SK-N-SH (cell line): ENCODE data around the gene NAV2. TPM values are rescaled to one million over a fixed set of nuclear protein-coding genes. Genes with fewer than 3 reads are reported as not detected.

ENCODE experiments used
- CTCF ChIA-PET: fragments of 300-600, 350-600 bp; formaldehyde crosslinking; extraction: SDS; loops from one replicate; lab custom pipeline; 2021; lab: Yijun Ruan, JAX
- POLR2A ChIA-PET: fragments of 350-600 bp; sonication (Branson Sonifier 250); formaldehyde crosslinking; extraction: SDS; loops from one replicate; lab custom pipeline; 2020; ENCODE audit warnings: antibody characterized with exemption, inconsistent platforms; lab: Yijun Ruan, JAX
- DNase-seq: peaks from one replicate; pipeline ENCODE4 v3.0.0; 2012
- H2AFZ ChIP-seq: fragments of 200-600 bp; sonication (generic); 2 replicates; pipeline ENCODE4 v1.8.1; 2016; ENCODE audit warnings: antibody characterized with exemption, mild to moderate bottlenecking, low read depth
- H3F3A ChIP-seq: fragments of 200-600 bp; sonication (generic); replicated peaks from 2 replicates; pipeline ENCODE3; 2016; ENCODE audit warnings: antibody characterized with exemption, mild to moderate bottlenecking; ENCODE audit not compliant: insufficient read depth
- H3K27ac ChIP-seq, 2 experiments: fragments of 200-500 bp in 1 of 2; fragments of 200-600 bp in 1 of 2; sonication (Bioruptor generic) in 1 of 2; sonication (generic), shearing (Covaris generic) in 1 of 2; 2 replicates each; pipeline versions ENCODE4 v1.5.1 to v1.6.1; 2014 to 2016; ENCODE audit warnings: low read depth in 2 of 2, inconsistent platforms in 1 of 2, low read length in 1 of 2, mild to moderate bottlenecking in 1 of 2, mixed read lengths in 1 of 2
- H3K27me3 ChIP-seq: fragments of 200-600 bp; sonication (generic), shearing (Covaris generic); 2 replicates; pipeline ENCODE4 v1.6.1; 2016; ENCODE audit warnings: mixed run types; ENCODE audit not compliant: insufficient read depth
- H3K36me3 ChIP-seq, 2 experiments: fragments of 200-500 bp in 1 of 2; fragments of 200-600 bp in 1 of 2; sonication (Bioruptor generic) in 1 of 2; sonication (generic) in 1 of 2; replicated peaks in 1 of 2; 2 replicates each; pipeline versions ENCODE3 to v1.5.1; 2014 to 2016; ENCODE audit warnings: low read length in 1 of 2, mild to moderate bottlenecking in 1 of 2; ENCODE audit not compliant: insufficient read depth in 2 of 2, control insufficient read depth in 1 of 2
- H3K4me1 ChIP-seq, 2 experiments: fragments of 200-500 bp in 1 of 2; fragments of 200-600 bp in 1 of 2; sonication (Bioruptor generic) in 1 of 2; sonication (generic), shearing (Covaris generic) in 1 of 2; 2 replicates each; pipeline versions ENCODE4 v1.5.1 to v1.6.1; 2014 to 2016; ENCODE audit warnings: low read depth in 1 of 2, low read length in 1 of 2, mixed run types in 1 of 2; ENCODE audit not compliant: insufficient read depth in 2 of 2, control insufficient read depth in 1 of 2
- H3K4me2 ChIP-seq: fragments of 200-600 bp; sonication (generic), shearing (Covaris generic); 2 replicates; pipeline ENCODE4 v1.6.1; 2017; ENCODE audit warnings: mixed run types
- H3K4me3 ChIP-seq, 2 experiments: fragments of 200-500 bp in 1 of 2; fragments of 200-600 bp in 1 of 2; sonication (Bioruptor generic) in 1 of 2; sonication (generic), shearing (Covaris generic) in 1 of 2; 2 replicates each; pipeline versions ENCODE4 v1.5.1 to v1.8.1; 2014 to 2016; ENCODE audit warnings: low read depth in 2 of 2, inconsistent platforms in 1 of 2, low read length in 1 of 2, mild to moderate bottlenecking in 1 of 2, mixed read lengths in 1 of 2, moderate library complexity in 1 of 2
- H3K79me2 ChIP-seq: fragments of 200-600 bp; sonication (generic); 2 replicates; pipeline ENCODE4 v1.8.1; 2017; ENCODE audit warnings: mild to moderate bottlenecking; ENCODE audit not compliant: insufficient read depth
- H3K9ac ChIP-seq: fragments of 200-600 bp; sonication (generic); 2 replicates; pipeline ENCODE4 v1.6.1; 2017; ENCODE audit warnings: mixed run types
- H3K9me2 ChIP-seq: fragments of 200-600 bp; sonication (generic); 2 replicates; pipeline ENCODE4 v1.6.1; 2017; ENCODE audit warnings: mixed run types
- H3K9me3 ChIP-seq: fragments of 200-600 bp; sonication (generic); 2 replicates; pipeline ENCODE4 v1.6.1; 2017; ENCODE audit warnings: mixed run types, mild to moderate bottlenecking, moderate library complexity
- H4K20me1 ChIP-seq: fragments of 200-600 bp; sonication (generic); 2 replicates; pipeline ENCODE4 v1.6.1; 2017; ENCODE audit warnings: mild to moderate bottlenecking, mixed run types; ENCODE audit not compliant: insufficient read depth
- CHD2 ChIP-seq: fragments of 150-350 bp; IDR thresholded peaks from 2 replicates; pipeline ENCODE4 v1.6.1; 2018; ENCODE audit warnings: low read length; ENCODE audit not compliant: partially characterized antibody
- CTCF ChIP-seq: fragments of 200-600 bp; sonication (generic); IDR thresholded peaks from 2 replicates; pipeline ENCODE4 v1.6.1; 2017; ENCODE audit warnings: antibody characterized with exemption, mild to moderate bottlenecking, moderate library complexity
- ELF1 ChIP-seq: IDR thresholded peaks from 2 replicates; pipeline ENCODE4 v1.4.0; 2012
- FOSL2 ChIP-seq: IDR thresholded peaks from 2 replicates; pipeline ENCODE4 v1.4.0; 2012; ENCODE audit warnings: low read depth, mild to moderate bottlenecking, moderate library complexity, borderline replicate concordance
- GABPA ChIP-seq: IDR thresholded peaks from 2 replicates; pipeline ENCODE4 v1.4.0; 2012; ENCODE audit warnings: low read depth, mild to moderate bottlenecking
- JUND ChIP-seq: IDR thresholded peaks from 2 replicates; pipeline ENCODE4 v1.4.0; 2012
- NFIC ChIP-seq: IDR thresholded peaks from 2 replicates; pipeline ENCODE4 v1.4.0; 2012; ENCODE audit warnings: borderline replicate concordance
- NRF1 ChIP-seq: IDR thresholded peaks from 2 replicates; pipeline ENCODE4 v1.6.1; 2012; ENCODE audit warnings: low read depth, mild to moderate bottlenecking, low read length
- POLR2AphosphoS5 ChIP-seq: IDR thresholded peaks from 2 replicates; pipeline ENCODE4 v1.6.1; 2012; ENCODE audit warnings: low read depth, low read length
- RAD21 ChIP-seq: IDR thresholded peaks from 2 replicates; pipeline ENCODE4 v1.6.1; 2012; ENCODE audit warnings: mild to moderate bottlenecking, low read length
- RCOR1 ChIP-seq: fragments of 150-350 bp; IDR thresholded peaks from 2 replicates; pipeline ENCODE4 v1.6.1; 2017; ENCODE audit warnings: antibody characterized with exemption, low read length
- REST ChIP-seq: IDR thresholded peaks from 2 replicates; pipeline ENCODE4 v1.6.1; 2012; ENCODE audit warnings: mild to moderate bottlenecking, low read depth, low read length, moderate library complexity
- SIN3A ChIP-seq: IDR thresholded peaks from 2 replicates; pipeline ENCODE4 v1.6.1; 2012; ENCODE audit warnings: low read depth, mild to moderate bottlenecking, low read length, moderate library complexity, borderline replicate concordance
- USF1 ChIP-seq: IDR thresholded peaks from 2 replicates; pipeline ENCODE4 v1.4.0; 2012; ENCODE audit warnings: low read depth, borderline replicate concordance
- USF2 ChIP-seq: fragments of 150-350 bp; IDR thresholded peaks from 2 replicates; pipeline ENCODE4 v1.6.1; 2017; ENCODE audit warnings: antibody characterized with exemption, low read length, low read depth, borderline replicate concordance
- ZBTB33 ChIP-seq: IDR thresholded peaks from 2 replicates; pipeline ENCODE4 v1.4.0; 2012; ENCODE audit warnings: low read depth, borderline replicate concordance
- WGBS: methylation state at CpG from one replicate; pipeline ENCODE4 v1.1.6; 2017; ENCODE audit warnings: low lambda C conversion rate; 5-methylcytosine and 5-hydroxymethylcytosine counted together
- polyA plus RNA-seq, 3 experiments: library from polyadenylated mRNA; depleted of rRNA; stranded (reverse); fragments of >200 nt; gene quantifications; 2 replicates each; pipeline ENCODE4 v1.2.3, GENCODE V29; 2012

The NAV2 gene
- polyA plus RNA-seq, 1 of the 3 experiments (the other 2 are of a cell fraction), result 26.2 TPM

GRCh38 chr11:19679952-19680828, 32.4 kb upstream of the NAV2 start (continued):
- TF ChIP-seq CTCF, result no peak
- TF ChIP-seq CHD2, result no peak
- TF ChIP-seq RAD21, result peak; percentile 12; the same call in 1 of the 2 replicates
- peak; percentile 99 for TF ChIP-seq NFIC
- TF ChIP-seq USF1, result peak; percentile 16; the same call in 1 of the 2 replicates
- peak; percentile 80 for TF ChIP-seq POLR2AphosphoS5
- TF ChIP-seq REST, result 0 out of 2 replicates have a peak, but pooled peaks have one; percentile 44
- TF ChIP-seq JUND, result peak; percentile 96
- TF ChIP-seq ELF1, result peak; percentile 38; the same call in 1 of the 2 replicates

- peaks cover 18 to 64% of the 10 kb centered on the region in 2 experiments for H3K4me1 ChIP-seq
- POLR2A ChIA-PET, result no interaction called here
- H3K9me2 ChIP-seq, result no peaks in the 10 kb centered on the region
- H4K20me1 ChIP-seq, result no peaks in the 10 kb centered on the region
- H3K4me3 ChIP-seq, result no peak overlapping the region
- H3K79me2 ChIP-seq, result peaks cover 40% of the 10 kb centered on the region
- WGBS, result 62% methylated on average over 4 of the region's 4 CpGs
- H3K36me3 ChIP-seq, result peaks cover 0 to 9% of the 10 kb centered on the region in 2 experiments
- DNase-seq, result no peak
- H3K4me2 ChIP-seq, result peak overlapping the region; percentile 66
- H3K9ac ChIP-seq, result peak overlapping the region; percentile 50; the same call in 1 of the 2 replicates
- TF ChIP-seq FOSL2 (0 out of 2 replicates have a peak, but pooled peaks have one; percentile 8), GABPA (no peak), SIN3A (no peak), NRF1 (no peak), RCOR1 (peak; percentile 17; the same call in 1 of the 2 replicates), ZBTB33 (no peak), USF2 (no peak)
- CTCF ChIA-PET, result interaction anchor here (0.8 to 2.0 kb wide), 2 partner anchors 17 to 116 kb away, joined by 3 to 4 read pairs; no protein-coding TSS in a partner anchor
- H3K9me3 ChIP-seq, result no peaks in the 10 kb centered on the region
- no peak overlapping the region for H2AFZ ChIP-seq
- peak overlapping the region; percentile 92 to 95 for H3K27ac ChIP-seq
- no peaks in the 10 kb centered on the region for H3K27me3 ChIP-seq
- peaks cover 18% of the 10 kb centered on the region for H3F3A ChIP-seq
These were observed 31.7 kb upstream of the NAV2 start for GRCh38 chr11:19680829-19681368.
